Measurements from ENCODE around the gene DBP.

DNA sequence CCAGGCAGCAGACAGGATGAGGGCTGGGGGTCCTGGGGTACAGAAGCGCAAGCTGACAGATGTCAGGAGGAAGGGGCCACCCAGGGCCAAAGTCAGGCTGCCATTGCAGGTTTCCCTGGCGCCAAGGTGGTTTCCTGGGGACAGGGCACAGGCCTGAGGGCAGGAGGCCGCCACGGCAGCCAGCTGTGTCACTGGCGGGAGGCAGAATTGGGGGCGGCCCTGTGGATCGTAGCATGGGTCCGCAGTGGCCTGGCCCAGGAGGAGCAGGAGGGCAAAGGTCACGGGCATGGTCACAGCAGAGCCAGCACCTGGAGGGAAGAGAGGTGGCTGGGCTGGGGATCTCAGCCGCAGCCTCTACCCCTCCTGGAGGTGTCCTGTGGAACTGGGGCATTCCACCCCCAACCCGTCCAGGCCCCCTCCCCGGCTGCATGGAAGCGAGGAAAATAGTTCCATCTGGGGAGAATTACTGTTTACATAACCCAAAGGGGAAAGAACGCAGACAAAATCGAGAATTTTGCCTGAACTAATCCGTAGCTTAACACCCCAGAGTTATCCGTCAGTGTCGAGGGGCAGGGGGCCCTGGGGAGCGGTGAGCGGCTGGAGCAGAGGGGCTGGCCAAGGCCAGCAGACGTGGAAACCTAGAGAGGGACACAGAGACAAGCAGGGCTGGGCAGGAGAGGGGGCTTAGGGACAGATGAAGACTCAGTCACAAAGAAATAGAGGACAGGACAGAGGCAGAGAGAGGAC is 33.7 kb upstream of the DBP start:
- TF ChIP-seq, protein P1, sequence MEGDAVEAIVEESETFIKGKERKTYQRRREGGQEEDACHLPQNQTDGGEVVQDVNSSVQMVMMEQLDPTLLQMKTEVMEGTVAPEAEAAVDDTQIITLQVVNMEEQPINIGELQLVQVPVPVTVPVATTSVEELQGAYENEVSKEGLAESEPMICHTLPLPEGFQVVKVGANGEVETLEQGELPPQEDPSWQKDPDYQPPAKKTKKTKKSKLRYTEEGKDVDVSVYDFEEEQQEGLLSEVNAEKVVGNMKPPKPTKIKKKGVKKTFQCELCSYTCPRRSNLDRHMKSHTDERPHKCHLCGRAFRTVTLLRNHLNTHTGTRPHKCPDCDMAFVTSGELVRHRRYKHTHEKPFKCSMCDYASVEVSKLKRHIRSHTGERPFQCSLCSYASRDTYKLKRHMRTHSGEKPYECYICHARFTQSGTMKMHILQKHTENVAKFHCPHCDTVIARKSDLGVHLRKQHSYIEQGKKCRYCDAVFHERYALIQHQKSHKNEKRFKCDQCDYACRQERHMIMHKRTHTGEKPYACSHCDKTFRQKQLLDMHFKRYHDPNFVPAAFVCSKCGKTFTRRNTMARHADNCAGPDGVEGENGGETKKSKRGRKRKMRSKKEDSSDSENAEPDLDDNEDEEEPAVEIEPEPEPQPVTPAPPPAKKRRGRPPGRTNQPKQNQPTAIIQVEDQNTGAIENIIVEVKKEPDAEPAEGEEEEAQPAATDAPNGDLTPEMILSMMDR (IDR thresholded peaks at IDR 0.05), result no peak
- TF ChIP-seq POLR2A (IDR thresholded peaks at IDR 0.05), result no peak

All from sigmoid colon (tissue), 3 donors.